GM21576 (cell line): ENCODE results near the gene NBAS.
"Not testable (repeated sequence)": the region's sequence is repeated elsewhere in the genome, so short reads cannot be mapped to it uniquely, and the experiment has no call there.

ENCODE experiments used
- ATAC-seq: cut with Tn5 transposase; IDR thresholded peaks from one replicate; pipeline ENCODE4 v1.9.1; 2021; ENCODE audit warnings: mild to moderate bottlenecking, moderate library complexity; ENCODE audit not compliant: unreplicated experiment

Gene NBAS

DNA sequence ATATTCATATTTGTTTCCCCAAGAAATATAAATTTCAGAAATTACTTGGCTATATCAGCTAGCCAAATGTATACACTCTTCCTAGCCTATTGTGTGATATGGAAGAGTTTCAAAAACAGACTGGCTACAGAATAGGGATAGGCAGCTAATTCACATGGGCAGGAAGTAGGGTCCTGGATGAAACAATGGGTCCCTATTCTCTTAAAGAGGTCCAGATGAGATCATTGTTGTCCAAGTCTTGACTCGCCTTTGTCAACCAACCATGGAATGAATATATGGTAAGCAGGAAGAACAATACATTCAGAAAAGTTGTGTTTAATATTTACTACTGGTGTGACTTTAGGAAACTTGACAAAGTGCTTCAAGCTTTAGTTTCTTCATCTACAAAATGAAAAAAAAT is 319.9 kb downstream of the NBAS start:
- no peak for ATAC-seq

DNA sequence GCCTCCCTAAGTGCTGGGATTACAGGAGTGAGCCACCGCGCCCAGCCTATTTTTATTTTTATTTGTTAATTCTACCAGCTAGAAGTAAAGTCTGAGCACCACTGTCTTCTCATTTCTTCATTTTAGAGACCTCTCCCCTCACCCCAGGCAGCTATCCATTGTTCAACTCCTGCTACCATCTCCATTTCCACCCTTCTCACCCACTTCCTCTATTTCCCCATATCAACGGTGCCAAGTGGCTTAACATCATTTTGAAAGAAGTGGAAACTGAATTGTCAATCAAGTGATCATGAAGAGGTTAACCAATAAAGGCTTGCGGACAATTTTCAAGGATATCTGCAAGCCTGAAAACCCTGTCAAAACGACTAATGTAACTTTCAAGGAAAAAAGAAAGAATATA is 323.1 kb downstream of the NBAS start:
- no peak for ATAC-seq

DNA sequence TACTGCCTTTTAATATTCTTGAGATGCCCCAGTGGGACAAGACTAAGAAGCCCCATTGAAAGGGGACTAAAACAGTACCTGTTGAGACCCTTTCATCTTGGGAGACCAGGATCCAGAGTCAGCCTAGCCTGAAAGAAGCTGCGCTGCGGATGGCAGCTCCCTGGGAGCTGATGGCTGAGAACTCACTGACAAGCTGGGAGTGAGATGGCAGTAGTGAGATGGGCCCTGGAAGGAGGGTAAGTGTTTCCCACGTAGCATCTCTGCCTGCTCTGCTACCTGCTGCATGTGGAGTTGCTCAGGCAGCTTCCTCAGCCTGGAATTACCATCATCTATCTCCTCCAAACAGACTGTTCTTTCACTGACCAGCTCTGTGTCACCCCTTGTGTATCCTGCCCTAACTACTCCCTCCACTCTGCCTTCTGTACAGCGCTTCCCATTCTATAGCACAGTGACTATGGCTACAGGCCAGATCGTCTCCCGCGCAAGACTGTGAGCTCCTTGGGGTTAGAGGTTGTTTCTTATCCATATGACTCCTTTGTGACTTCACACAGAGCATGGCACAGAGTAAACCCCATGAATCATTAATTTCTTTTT is 330.4 kb downstream of the NBAS start:
- no peak for ATAC-seq

DNA sequence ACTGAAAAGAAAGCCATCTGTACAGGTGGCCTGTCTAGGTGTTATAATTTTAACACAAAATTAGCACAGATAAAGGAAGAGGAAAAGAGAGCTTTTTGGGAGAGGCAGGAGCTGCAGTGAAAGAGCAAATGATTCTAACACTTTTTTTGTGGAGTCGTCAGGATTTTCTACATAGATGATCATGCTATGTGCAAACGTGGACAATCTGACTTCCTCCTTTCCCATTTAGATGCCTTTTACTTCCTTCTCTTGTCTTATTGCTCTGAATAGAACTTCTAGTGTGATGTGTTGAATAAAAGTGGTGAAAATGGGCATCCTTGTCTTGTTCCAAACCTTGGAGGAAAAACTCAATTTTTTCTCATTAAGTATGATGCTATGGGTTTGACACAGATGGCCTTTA is 334.5 kb downstream of the NBAS start:
- ATAC-seq, result no peak

DNA sequence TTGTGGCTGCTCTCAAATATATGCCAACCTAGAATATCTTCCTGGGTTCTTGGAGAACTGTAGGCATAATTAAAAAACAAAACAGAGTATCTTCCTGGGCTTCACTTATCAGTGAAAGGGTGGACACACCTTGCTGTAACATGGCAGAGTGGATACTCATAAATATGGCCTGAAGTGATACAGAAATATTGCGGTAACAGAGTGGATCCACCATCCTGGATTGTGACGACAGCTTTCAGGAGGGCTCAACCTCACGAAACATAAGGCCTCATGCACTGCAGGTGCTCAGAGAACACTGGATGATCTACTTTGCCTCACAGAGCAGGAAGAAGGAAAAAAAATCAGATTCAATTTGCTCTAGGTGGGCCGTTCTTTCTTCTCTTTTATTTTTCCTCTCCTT is 336.0 kb downstream of the NBAS start:
- ATAC-seq, result no peak

DNA sequence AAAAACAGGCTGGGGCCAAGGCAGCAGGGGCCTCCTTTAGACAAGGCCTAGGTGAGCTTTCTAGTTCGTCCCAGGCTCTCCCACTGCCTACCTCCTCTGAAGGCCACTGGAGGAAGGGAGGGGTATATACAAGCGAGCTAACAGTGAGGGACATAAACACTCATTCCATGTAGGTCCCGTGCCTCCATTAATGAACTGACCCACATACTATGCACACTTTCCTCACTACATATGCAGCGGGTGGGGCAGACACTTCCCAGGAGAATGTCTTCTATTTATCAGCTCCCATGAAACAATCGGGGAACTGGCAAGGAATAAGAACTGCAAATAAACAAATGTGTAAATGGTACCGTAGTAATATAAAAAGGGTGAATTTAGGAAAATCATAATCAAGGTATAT is 336.5 kb downstream of the NBAS start:
- no peak for ATAC-seq

DNA sequence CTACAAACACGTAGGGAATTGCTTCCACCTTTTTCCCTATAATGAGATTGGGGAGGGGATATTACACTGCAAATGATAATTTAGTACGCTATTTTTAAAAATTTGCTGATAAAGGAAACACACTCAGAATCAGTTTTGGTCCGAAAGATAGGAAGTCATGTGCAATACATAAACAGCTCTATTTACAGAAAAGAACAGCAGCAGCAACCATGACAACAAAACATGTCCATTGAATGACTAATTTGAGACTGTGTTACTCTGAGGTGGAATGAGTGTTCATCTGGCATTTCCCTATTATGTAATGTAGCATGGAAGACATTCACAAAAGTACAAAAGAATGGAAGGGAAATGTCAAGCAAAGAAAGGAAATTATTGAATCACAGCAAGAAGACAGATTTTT is 337.2 kb downstream of the NBAS start:
- no peak for ATAC-seq

DNA sequence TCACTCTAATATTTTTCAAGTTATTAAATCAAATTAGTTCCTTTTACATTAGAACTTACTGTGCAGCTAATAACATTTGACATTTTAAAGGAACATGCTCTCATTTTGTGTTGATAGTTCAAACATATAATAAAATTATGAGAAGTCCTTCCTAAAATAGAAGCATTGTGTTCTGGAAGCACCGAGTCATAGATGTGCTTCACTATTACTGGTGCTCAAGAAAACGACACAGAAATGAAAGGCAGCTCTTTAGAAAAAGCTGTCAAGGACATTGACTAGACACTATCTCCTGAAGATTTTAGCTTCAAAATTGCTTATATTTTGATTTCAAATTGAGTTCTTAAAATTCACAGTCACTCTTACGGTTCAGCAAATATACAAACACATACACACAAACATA is 338.3 kb downstream of the NBAS start:
- no peak for ATAC-seq

DNA sequence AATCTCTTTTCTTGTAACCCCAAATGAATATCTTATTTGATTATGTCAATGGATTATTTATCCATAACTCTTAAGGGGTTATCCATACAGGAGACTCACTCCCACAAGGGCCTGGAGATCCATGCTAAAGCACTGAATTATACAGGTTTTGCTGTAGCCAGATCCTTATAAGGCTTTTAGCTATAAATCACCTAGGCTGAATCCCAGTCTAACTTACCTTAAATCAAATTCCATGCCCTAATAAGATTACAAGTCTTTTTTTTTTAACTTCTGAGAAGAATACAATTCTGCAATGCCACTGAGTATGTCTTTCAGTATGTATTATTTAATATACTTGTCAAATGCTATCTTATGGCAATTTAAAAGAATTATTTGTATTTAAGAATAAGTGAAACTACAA is 340.5 kb downstream of the NBAS start:
- no peak for ATAC-seq

DNA sequence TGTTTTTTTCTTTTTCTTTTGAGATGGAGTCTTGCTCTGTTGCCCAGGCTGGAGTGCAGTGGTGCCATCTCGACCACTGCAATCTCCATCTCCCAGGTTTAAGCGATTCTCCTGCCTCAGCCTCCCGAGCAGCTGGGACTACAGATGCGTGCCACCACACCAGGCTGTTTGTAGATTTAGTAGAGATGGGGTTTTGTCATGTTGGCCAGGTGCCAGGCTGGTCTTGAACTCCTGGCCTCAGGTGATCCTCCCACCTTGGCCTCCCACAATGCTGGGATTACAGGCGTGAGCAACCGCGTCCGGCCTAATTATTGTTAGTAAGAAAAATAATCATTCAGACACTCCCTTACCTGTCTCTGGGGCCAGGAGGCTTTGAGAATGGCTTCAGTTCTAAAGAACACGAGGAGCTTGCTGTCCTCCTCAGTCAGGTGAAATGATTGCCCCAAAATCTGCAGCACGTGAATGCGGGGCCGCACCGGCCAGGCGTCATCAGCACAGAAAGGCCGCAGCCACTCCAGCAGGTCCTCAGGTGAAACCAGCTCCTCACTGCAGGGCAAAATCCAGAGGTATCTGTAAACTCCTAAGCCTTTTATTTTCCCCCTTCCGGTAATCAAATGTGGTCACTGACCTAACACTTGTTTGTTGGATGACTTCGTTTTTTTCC is 342.6 kb downstream of the NBAS start:
- ATAC-seq, result no peak

DNA sequence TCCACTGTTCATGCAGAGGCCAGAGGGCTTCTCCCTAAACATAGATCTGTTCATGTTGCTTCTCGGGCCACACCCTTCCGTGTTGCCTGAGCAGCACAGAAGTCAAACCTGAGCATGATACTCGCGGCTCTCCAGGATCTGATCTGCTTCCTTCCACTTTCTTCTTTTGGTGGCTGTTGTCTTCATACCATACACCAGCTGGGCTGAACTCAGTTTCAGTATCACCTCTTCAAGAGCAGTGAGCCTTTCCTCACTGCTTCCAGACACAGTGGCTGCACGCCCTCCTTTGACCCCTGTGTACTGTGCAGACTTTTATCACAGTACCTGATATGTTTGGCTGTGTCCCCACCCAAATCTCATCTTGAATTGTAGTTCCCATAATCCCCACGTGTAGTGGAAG is 348.9 kb downstream of the NBAS start:
- no peak for ATAC-seq

DNA sequence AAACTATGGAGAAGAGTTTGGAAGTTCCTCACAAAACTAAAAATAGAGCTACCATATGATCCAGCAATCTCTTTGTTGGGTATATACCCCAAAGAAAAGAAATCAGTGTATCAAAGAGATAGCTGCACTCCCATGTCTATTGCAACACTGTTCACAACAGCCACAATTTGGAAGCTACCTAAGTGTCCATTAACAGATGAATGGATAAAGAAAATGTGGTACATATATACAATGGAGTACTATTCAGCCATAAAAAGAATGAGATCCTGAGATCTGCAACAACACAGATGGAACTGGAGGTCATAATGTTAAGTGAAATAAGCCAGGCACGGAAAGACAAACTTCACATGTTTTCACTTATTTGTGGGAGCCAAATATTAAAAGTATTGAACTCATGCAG is 350.6 kb downstream of the NBAS start:
- not testable (repeated sequence) for ATAC-seq

DNA sequence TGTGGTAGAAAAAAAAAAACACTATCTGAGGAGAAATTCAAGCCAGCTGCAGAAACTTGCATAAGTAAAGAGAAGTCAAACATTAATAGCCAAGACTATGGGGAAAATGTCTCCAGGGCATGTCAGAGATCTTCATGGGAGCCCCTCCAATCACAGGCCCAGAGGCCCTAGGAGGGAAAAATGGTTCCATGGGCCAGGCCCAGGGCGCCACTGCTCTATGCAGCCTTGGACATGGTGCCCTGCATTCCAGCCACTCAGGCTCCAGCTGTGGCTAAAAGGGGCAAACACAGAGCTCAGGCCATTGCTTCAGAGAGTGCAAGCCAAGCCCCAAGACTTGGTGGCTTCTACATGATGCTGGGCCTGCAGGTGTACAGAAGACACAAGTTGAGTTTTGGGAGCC is 354.7 kb downstream of the NBAS start:
- no peak for ATAC-seq

DNA sequence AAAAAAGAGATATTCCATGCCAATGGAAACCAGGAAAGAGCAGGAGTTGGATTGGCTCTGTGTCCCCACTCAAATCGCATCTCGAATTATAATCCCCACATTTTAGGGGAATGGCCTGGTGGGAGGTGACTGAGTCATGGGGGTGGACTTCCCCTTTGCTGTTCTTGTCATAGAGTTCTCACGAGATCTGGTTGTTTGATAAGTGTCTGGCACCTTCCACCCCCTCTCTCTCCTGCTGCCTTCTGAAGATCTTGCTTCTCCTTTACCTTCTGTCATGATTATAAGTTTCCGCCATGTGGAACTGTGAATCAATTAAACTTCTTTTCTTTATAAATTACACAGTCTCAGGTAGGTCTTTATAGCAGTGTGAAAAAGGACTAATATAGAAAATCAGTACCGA is 355.6 kb downstream of the NBAS start:
- ATAC-seq, result no peak

DNA sequence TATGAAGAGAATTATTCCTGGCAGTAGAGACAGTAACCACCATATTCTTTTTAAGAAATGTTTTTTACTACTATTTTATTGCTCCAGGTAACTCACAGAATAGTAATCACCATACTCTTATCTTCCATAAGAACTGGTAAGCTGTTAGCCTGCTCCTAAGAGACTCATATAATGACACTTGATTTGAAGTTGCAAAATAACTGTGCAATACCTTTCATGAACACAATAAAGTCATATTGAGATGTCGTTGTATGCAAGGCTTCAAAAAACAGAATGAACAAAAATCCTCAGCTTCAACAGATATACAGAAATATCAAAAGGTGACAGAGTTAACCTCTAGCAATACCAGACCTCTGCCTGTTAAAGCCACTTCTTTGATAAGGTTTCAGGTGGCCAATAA is 360.1 kb downstream of the NBAS start:
- no peak for ATAC-seq

DNA sequence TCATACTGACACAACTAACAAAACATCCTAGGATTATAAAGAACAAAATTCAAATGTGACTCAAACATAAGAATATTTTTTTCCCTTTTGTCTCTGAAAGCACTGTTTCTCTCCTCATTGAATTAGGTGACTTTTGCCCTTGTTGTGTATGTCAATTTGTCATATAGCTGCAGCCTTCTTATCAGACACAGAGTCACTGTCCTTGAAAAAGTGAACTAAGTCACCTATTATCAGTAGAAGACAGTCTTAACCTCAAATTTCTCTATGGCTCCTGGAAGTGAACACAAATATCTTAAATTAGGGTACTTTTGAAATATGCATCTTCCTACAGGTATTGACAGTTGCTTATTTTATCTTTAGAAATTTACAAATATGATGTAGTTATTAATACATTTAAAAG is 360.6 kb downstream of the NBAS start:
- ATAC-seq, result no peak

DNA sequence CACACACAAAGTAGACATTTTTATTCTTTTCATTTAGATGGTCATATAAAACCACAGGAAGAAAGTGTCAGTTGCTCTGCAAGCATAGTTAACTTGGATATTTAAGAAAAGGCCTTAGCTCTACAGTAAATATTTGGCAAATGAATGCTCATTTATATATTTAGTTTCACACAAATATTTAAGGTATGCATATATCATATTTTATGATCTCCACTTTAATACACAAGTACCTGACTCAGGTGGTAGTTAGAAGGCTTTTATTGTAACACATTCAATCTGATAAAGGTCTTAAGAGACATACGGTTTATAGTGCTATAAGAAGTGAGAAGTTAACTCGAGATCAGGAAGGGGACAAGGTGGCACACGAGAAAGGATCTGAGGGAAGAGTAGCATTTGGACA is 363.1 kb downstream of the NBAS start:
- ATAC-seq, result no peak

DNA sequence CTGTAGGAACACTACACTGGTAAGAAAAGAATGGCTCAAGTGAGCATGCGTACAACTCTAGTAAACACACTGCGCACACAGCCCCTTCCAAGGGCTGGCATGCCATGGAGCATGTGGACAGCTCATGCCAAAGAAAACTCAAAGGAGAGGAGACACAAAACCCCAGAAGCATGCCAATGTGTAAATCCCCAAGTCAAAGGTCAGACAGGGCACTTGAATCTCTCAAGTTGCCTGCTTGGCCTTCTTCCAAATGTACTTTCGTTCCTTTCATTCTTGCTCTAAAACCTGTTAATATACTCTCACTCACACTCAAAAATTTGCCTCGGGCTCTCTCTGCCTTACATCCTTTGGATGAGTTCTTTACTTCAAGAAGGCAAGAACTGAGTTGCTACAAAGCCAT is 365.3 kb downstream of the NBAS start:
- ATAC-seq, result no peak

DNA sequence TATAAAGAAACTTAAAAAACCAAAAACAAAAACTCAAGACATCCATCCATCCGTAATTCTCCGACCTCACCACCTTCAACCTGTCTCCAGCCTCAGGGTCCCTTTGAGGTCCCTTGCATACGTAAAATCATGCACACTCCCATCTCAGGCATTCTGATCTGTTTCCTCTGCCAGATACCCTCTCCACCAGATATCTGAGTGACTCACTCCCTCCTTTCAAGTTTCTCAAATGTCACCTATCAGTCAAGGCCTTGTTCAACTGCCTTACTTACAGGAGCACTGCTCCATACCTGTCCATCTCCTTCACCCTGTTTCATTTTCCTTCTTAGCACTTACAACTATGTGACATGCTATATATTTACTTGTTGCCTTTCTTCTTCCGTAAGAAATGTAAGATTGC is 369.3 kb downstream of the NBAS start:
- no peak for ATAC-seq

DNA sequence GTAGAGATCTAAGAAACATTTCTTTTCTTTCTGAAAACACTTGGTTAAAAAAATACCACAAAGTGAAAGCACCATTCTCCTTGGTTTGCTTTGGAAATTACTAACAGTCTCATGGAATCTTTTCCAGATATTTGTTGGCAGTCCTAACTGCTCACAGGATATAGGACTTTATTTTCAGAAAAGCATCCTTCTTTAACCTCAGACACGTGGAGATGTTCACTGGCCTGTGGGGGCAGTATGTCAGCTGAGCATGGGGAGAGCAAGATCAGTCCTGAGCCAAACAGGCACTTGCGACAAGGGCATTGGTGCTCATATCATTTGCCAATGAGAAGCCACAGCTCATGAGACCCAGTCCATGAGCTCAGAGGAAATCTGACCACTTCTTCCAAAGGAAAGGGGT is 371.9 kb downstream of the NBAS start:
- ATAC-seq, result no peak

DNA sequence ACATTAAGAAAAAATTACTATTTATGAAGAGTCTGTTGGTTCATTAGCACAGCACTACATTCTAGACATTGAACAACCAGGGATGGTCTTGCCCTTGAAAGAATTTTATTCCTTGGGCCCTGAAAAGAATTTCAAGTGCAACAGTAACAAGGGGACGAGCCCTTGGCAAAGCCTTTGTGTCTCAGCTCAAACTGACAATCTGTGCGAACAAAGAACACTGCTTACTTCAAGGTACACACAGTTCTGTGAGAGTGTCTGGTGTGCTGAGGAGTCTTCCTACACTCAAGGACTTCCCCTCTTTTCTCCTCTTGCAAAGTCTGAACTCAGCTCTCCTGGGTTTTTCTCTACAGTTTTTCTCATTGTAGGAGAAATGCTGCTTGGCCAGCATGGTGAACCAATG is 373.4 kb downstream of the NBAS start:
- ATAC-seq, result no peak

DNA sequence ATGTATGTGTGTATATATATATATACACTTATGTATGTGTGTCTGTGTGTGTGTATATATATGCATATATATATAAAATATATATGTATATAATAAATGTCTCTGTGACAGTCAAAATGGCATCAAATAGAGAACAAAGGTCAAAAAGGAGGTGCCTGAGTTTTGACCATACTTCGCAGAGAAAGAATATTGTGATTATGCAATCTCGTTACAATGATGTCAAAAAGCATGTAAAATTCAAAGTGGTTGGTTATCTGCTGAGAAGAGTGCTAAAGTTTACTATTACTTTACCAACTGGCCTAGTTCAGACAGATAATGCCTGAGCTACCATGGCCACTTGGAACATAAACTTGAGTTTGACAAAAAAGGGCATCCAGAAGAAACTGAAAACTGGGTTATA is 375.0 kb downstream of the NBAS start:
- ATAC-seq, result no peak

DNA sequence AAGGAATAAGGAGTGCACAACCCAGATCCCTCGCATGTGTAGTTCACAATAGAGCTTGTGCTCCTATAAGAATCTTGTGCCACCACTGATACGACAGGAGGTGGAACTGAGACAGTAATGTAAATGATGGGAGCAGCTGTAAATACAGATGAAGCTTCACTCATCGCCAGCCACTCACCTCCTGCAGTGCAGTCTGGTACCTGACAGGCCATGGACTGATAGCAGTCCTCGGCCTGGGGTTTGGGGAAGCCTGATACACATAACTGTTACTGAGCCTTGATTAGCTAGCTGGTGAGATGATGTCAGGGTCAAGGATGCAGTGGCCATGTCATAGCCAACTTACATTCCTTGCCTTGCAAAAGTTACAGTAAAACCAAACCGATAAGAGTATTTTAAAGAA is 376.6 kb downstream of the NBAS start:
- no peak for ATAC-seq
